ENCODE measurements around the gene HIVEP2.

DNA sequence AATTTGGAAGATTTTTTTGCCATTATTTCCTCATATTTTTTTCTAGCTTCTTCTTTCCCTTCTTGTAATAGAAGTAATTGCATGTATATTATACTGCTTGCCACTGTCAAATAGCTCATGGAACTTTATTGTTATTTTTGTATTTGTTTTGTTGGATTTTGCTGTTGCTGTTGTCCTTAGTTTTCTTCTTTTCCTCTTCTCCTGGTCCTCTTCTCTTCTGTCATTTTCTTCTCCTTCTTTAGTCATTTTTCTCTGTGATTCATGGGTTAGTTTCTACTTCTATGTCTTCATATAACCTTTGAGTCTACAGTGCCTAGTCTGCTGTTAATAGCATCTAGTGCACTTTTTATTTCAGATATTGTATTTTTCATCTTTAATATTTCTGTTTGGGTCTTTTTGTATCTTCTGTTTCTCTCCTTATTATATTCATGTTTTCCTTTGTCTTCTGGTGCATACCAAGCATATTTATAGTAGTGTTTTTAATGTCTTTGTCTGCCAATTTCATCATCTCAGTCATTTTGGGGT lies 226.2 kb downstream of the HIVEP2 start:
- TF ChIP-seq, protein P1, sequence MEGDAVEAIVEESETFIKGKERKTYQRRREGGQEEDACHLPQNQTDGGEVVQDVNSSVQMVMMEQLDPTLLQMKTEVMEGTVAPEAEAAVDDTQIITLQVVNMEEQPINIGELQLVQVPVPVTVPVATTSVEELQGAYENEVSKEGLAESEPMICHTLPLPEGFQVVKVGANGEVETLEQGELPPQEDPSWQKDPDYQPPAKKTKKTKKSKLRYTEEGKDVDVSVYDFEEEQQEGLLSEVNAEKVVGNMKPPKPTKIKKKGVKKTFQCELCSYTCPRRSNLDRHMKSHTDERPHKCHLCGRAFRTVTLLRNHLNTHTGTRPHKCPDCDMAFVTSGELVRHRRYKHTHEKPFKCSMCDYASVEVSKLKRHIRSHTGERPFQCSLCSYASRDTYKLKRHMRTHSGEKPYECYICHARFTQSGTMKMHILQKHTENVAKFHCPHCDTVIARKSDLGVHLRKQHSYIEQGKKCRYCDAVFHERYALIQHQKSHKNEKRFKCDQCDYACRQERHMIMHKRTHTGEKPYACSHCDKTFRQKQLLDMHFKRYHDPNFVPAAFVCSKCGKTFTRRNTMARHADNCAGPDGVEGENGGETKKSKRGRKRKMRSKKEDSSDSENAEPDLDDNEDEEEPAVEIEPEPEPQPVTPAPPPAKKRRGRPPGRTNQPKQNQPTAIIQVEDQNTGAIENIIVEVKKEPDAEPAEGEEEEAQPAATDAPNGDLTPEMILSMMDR (IDR thresholded peaks at IDR 0.05) = no peak
- no peak for TF ChIP-seq POLR2A (IDR thresholded peaks at IDR 0.05)

Data from esophagus squamous epithelium (tissue), 4 donors.